ENCODE measurements around the gene STBD1. TPM values are rescaled to one million over a fixed set of nuclear protein-coding genes. Genes with fewer than 3 reads are reported as not detected.
"Not testable (repeated sequence)": the region's sequence is repeated elsewhere in the genome, so short reads cannot be mapped to it uniquely, and the experiment has no call there.

The STBD1 gene
- total RNA-seq, 1 donor from 2014 or later, result 27.2 TPM

DNA sequence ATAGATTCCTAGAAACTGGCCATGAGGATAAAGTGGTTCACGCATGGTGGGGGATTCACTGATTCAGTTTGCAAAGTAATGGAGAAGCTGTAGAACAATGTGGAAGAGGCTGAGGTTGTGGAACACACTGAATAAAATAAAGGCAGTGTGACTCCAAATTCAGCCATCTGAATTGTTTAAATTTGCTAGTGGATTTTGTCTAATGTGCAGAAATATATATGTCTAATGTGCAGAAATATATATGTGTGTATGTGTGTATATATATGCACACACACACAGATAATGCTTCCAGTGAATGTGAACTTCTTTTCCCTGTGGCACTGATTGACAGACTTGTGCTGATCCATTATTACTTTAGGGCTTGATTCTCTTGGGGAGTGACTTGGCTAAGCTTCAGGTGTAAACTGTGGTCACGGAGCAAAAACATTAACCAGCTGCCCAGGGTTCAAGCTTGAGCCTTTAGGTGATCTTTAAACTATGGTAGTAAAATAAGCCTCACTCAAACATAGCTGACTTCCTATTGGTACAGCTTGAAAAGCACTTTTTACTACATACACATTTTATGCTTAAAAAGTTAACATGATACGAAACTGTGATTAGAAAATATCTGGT, 3.5 kb downstream of the STBD1 start:
- intact Hi-C loops (cut with DNase I), result loop anchor here (10.0 kb wide), 1 partner anchor 125 kb away; no protein-coding TSS in a partner anchor
- no peak for ATAC-seq (ENCODE audit: poor library complexity)

DNA sequence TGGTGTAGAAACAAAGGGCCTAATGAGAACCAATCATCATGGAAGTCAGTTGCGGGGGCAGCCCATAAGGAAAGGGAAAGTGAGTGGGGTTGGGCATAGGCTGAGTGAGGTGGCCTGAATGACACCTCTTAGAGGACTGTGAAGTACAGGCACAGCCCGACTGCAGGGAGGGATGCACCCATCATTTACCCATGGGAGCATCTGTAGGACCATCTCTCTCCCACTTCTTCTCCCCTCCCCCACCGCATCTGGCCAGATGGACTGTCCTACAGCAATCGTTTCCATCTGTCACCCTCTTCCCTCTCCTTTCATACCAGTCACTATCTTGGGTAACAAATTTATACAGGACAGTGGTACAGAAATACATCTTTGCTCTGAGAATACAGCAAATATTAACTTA, 4.2 kb downstream of the STBD1 start:
- no peak for ATAC-seq (ENCODE audit: poor library complexity)
- no peak for DNase-seq
- intact Hi-C loops (cut with DNase I), result no loop called here

More for the DNA sequence above, 3.5 kb downstream of the STBD1 start:
- DNase-seq, result no peak

DNA sequence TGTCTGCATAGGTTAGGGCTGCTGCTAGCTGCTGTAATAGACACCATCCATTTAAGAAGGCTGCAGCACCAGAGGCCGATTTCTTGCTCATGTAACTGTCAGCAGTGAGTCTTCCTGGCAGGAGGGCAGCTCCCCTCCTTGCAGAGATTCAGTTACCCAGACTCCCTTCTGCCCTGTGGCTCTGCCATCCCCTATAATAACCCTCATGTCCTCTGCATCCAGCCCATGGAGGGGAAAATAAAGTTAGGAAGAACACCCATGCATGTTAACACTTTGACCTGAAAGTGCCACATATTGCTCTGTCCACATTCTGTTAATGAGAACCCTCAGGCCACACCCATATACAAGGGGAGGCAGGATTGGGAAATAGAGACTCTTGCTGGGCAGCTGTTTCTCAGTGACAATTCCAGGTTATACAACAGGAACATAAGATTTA, 5.4 kb downstream of the STBD1 start:
- ATAC-seq (ENCODE audit: poor library complexity) (no peak), DNase-seq (no peak)
- intact Hi-C loops (cut with DNase I), result no loop called here

DNA sequence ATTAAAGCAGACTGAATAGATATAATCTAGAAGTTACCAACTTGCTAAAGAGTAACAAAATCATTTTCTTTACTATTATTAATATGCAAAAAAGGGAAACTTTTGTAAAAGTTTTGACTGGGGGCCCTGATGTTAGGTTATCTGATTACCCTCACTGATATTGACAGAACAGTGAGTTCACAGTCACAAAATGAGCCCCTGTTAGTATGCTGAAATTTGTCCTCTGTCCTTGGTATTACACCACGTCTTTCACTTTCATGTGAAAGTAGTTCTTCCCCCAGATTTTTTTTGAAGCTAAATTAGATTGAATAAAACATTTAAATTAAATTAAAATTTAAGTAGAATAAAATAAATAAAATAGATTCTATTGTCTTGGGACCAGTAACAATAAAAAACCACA, 5.9 kb downstream of the STBD1 start:
- DNase-seq (no peak), ATAC-seq (ENCODE audit: poor library complexity) (no peak)
- intact Hi-C loops (cut with DNase I), result no loop called here

DNA sequence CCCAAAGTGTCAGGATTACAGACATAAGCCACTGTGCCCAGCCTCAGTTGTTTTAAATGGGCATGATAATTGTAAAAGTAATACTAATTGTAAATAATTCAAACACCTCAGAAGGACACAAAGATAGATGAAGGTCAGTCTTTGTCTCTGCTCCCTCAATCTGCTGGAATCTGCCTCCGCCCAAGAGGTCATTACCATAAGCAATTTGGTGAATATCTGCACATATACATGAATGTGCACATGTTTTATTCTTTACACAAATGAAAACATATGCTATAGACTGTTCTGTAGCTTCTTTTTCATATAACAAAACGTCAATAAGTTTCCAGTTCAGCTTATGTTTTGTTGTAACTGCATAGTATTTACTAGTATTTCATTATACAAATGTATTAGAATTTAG, 7.0 kb downstream of the STBD1 start:
- no peak for DNase-seq
- intact Hi-C loops (cut with DNase I), result no loop called here
- ATAC-seq (ENCODE audit: poor library complexity), result no peak

DNA sequence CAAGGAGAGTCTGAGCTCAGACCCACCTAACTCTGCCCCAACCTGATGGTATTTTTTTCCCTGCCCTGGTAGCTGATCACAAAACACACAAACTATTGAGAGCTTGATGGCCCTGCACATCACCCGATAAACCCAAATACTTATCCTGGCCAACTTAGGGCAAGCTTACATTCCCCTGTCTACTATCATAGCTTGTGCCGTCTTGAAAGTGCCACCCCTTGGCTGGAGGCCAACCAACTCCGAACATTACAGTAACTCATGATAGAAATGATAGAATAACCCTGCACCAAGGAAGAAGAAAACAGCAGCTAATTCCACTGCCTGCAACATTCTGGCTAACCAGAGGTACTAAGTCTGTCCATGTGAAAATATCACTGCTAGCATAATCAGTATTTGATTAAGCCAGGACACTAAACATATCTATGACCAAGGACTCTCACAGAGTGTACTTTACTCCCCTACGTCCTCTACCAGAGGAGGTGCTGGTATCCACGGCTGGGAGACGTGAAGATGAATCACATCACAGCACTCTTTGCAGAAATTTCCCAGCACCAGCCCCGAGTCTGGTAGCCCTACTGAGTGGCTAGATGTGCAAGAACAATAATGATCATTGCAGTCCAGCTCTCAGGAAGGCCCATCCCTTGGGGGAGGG, 8.9 kb downstream of the STBD1 start:
- DNase-seq, result no peak
- intact Hi-C loops (cut with DNase I), result no loop called here
- ATAC-seq (ENCODE audit: poor library complexity), result peak; percentile 47

DNA sequence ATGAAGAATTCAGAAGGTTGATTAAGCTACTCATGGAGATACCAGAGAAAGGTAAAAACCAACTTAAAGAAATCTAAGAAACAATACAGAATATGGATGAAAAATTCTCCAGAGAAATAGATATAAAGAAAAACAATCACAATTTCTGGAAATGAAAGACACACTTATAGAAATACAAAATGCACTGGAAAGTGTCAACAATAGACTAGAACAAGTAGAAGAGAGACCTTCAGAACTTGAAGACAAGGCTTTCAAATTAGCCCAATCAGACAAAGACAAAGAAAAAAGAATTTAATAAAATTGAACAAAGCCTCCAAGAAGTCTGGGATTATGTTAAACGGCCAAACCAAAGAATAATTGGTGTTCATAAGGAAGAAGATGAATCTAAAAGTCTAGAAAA, 9.6 kb downstream of the STBD1 start:
- intact Hi-C loops (cut with DNase I), result no loop called here
- ATAC-seq (ENCODE audit: poor library complexity) (no peak), DNase-seq (no peak)

DNA sequence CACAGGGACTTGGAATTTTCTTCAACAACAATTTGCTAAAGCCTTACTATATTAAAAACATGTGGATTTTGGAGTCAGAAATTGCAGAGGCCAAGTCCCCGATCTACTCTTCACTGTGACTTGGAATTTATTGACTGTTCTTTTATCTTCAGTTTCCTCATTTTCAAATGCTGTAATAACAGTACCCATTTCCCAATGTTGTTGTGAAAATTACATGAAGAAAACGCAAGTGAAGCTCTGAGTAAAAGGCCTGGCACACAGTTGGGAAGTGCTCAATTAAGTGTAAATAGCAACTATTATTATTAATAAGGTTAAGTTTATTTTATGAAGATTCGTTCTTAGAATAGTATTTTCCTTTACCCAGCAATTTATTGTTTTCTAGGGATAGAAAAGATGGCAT, 15.7 kb downstream of the STBD1 start:
- no peak for ATAC-seq (ENCODE audit: poor library complexity)
- intact Hi-C loops (cut with DNase I), result no loop called here
- DNase-seq, result no peak

DNA sequence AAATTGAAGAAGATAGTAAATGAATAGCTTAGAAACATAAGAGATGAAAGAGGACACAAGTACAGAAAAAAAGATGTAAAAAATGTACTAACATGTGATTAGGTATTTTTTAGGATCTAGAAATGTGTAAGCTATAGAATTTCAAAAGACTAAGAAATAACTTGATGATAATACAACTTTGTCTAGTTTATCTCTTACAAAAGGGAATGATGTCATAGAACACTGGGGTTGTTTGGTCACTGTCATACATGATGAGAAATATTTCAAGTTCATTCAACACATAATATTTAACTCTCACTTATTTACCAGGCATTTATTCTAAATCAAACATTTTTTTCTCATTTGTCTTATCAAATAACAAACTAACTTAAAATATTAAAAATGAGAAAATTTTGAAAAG, 18.5 kb downstream of the STBD1 start:
- intact Hi-C loops (cut with DNase I), result no loop called here
- no peak for DNase-seq
- no peak for ATAC-seq (ENCODE audit: poor library complexity)

DNA sequence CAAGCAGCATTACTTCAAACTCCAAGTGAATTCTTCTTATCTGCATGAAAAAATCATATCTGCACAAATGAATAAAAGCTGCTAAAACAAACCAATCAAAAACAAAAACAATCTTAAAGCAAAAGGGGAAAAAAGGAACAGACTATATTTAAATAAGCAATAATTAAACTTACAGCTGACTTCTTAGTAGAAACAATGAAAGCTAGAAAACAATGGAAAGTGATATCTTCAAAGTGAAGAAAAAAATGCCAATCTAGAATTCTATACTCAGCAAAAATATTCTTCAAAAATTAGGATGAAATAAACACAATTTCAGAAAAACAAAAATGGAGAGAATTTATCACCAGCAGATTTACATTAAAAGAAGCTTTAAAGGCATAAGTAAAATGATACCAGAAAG, 20.0 kb downstream of the STBD1 start:
- intact Hi-C loops (cut with DNase I), result no loop called here
- no peak for ATAC-seq (ENCODE audit: poor library complexity)

DNA sequence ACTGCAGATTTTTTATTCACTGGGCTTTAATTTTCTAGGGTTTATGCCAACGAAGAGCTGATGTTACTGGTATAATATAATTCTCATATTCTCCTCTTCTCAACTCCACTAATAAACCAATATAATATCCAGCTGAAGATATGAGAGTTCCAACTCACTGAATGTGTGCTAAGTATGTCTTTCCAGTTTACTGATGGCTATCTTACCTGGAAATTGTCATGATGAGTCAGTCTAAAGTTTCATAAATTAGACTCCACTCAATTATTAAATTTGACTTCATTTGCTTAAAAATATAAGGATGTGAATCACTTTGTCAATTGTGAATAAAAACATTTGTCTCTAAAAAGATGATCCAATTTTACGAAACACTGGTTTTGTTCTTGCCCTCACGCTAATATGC, 28.4 kb downstream of the STBD1 start:
- intact Hi-C loops (cut with DNase I), result no loop called here
- ATAC-seq (ENCODE audit: poor library complexity) (no peak), DNase-seq (no peak)

More for the DNA sequence above, 20.0 kb downstream of the STBD1 start:
- DNase-seq, result no peak

DNA sequence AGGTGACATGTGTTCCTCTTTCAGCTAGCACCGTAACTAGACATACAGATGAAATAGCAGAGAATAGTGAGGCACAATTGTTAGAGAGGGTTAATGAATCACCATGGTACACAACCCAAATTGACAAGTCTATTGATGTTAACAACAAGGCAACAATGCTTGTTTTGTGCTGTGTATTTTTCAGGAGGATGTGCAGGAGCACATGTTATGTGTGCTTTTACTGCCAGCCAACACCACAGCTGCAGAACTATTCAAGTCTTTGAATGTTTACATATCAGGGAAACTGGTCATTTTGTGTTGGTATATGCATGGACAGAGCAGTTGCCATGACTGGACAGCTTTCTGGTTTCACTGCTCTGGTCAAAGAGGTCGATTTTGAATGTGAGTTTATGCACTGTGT, 32.8 kb downstream of the STBD1 start:
- no peak for DNase-seq
- intact Hi-C loops (cut with DNase I), result no loop called here
- ATAC-seq (ENCODE audit: poor library complexity), result no peak

DNA sequence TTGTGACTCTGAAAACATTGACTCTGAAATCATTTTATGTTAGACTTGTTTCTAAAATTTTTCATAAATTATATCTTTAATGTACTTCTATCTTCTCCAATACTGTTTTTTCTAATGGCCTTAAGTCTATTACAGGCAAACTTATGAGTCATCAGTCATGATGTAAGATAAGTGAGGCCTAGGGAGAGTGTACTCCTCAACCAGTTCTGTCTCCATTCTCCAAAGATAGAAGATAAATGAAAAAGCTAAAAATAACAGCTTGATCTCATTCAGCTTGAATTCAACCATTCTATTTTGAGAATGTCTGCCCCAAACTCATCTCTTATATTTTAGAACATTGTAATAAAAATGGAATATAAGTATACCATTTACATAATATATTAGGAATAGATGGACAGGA, 34.5 kb downstream of the STBD1 start:
- intact Hi-C loops (cut with DNase I), result no loop called here
- no peak for DNase-seq
- ATAC-seq (ENCODE audit: poor library complexity), result peak; percentile 82

DNA sequence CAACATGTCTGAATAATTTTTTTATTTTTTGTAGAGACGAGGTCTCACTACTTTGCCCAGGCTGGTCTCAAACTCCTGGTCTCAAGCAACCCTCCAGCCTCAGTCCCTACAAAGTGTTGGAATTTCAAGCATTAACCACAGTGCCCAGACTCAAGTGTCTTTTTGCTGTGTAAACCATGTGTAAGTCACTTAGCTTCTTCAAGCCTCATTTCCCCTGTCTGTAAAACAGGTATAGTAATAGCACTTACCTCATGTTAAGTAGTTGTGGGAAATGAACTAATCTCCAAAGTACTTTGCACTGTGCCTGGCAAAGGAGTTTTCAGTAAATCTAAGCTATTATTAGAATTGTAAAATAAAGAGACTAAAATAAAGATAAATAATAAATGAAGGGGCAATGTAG, 35.7 kb downstream of the STBD1 start:
- intact Hi-C loops (cut with DNase I), result no loop called here
- ATAC-seq (ENCODE audit: poor library complexity), result no peak
- DNase-seq, result no peak

DNA sequence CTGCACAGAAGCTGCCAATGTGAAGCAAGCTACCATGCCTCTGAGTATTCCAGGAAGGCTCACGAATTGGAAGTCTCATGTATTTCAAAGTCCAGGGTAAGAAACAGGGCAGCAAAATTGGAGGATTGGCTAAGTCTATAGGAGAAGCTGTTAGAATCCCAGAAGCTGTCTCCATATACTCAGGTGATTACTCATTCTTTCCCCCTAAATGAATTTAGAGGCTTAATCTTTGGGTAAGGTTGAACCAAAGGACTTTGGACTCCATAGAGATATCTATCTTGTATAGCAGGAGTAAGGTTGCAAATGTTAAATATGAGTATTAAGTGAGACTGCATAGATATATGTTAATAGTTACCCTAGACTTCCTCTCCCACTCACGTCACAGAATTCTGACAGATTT, 36.3 kb downstream of the STBD1 start:
- intact Hi-C loops (cut with DNase I), result no loop called here

DNA sequence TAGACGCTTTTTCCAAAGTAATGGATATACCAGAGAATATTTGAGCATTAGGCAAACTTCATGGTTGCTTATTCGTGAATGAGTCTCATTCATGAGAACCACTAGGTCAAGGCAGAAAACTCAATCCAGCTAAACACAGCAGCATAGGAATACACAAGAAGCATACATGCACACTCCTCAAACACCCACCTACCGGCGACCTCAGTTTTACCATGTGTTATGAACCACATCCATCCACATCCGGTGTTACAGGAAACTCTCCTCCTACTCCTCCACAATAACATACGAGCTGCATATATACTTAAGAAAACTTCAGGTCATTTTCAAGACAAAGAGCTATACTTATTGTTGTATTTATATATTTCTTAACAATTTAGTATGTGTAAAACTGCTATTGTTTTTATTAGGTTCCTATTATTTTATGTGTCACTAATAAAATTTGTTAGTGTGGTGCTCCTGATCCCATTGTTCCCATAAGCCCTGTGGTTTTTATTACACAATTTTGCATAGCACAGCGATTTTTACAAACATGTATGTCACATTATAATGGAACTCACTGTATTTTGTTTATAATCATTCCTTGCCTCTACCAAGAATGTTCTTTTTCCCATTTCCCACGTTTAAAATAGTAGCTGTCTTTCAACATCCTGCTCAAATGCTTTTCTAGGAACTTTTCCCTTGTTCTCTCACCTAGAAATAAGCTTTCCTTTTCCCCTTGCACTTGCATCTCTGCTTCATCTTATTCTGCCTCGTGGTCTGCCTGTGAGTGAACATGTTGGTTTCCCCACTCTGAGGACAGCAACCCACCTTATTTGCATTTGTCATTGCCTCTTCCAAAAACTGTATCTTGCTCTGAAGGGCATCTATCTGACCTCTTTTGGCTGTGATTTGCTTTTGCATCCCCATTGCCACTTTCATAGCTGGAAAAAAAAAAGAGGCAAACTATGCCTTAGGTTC, 48.3 kb downstream of the STBD1 start:
- no peak for ATAC-seq (ENCODE audit: poor library complexity)
- no peak for DNase-seq
- intact Hi-C loops (cut with DNase I), result no loop called here

More for the DNA sequence above, 36.3 kb downstream of the STBD1 start:
- no peak for DNase-seq
- ATAC-seq (ENCODE audit: poor library complexity), result no peak

DNA sequence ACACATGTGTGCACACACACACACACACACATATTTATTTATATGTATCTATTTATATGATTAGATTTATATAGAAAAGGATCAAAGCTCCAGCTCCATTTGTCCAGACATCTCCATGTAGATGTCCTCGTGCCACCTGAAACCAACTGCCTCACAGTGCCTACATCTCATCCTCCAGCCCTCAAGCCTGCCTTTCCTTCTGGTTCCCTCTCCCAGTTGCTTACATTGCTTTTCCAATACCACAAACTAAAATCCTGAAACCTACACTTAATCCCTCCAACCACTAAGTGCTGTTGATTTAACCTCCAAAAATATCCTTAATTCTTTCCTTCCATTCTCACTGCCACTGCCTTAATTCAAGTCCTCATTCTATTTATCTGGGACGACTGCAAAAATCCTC, 51.4 kb downstream of the STBD1 start:
- DNase-seq, result no peak
- intact Hi-C loops (cut with DNase I), result no loop called here
- no peak for ATAC-seq (ENCODE audit: poor library complexity)

DNA sequence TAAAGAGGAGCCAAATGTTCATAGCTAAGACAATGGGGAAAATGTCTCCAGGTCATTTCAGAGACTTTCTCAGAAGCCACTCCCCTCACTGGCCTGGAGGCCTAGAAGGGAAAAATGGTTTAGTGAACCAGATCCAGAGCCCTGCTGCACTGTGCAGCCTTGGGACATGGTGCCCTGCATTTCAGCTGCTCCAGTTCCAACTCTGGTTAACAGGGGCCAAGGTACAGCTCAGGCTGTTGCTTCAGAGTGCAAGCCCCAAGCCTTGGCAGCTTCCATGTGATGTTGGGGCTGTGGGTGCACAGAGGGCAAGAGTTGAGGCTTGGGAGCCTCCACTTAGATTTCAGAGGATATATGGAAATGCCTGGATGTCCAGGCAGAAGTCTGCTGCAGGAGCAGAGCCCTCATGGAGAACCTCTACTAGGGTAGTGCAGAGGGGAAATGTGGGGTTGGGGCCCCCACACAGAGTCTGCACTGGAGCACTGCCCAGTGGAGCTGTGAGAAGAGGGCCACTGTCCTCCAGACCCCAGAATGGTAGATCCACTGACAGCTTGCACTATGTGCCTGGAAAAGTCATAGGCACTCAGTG, 53.4 kb downstream of the STBD1 start:
- ATAC-seq (ENCODE audit: poor library complexity); intact Hi-C loops (cut with DNase I); DNase-seq: not testable (repeated sequence)

Data from Right ventricle myocardium superior (tissue), 1 donor.